Stomach (tissue), 9 donors: ENCODE data around the gene RANBP17. TPM values are rescaled to one million over a fixed set of nuclear protein-coding genes. Genes with fewer than 3 reads are reported as not detected.
A peak's percentile ranks its signal among the peaks of the same experiment; 100 is the strongest.
"Not testable (repeated sequence)": the region's sequence is repeated elsewhere in the genome, so short reads cannot be mapped to it uniquely, and the experiment has no call there.

Source experiments
- DNase-seq, 2 donors: peaks; one replicate each; pipeline versions ENCODE4 v3.0.0 to v3.0.0-alpha.2; 2013 to 2019
- H3K27ac ChIP-seq, 5 donors: fragments of 200-600 bp in 4 of 5; sonication (generic) in 4 of 5; one replicate each; pipeline ENCODE4 v1.5.1; 2013 to 2019; ENCODE audit warnings: mild to moderate bottlenecking in 1 of 5, moderate library complexity in 1 of 5
- H3K27me3 ChIP-seq, 3 donors: fragments of 200-600 bp; sonication (generic); one replicate each; pipeline ENCODE4 v1.5.1; 2017 to 2019; ENCODE audit warnings: mixed run types in 1 of 3
- H3K36me3 ChIP-seq, 4 donors: fragments of 200-600 bp; sonication (generic); 1 replicate in 3 of 4; 2 replicates in 1 of 4; pipeline ENCODE4 v1.5.1; 2016 to 2019
- H3K4me1 ChIP-seq, 4 donors: fragments of 200-600 bp; sonication (generic); one replicate each; pipeline ENCODE4 v1.5.1; 2016 to 2019
- H3K4me3 ChIP-seq, 4 donors: fragments of 200-600 bp; sonication (generic) in 3 of 4; one replicate each; pipeline ENCODE4 v1.5.1; 2016 to 2019; ENCODE audit warnings: mild to moderate bottlenecking in 1 of 4
- H3K9me3 ChIP-seq, 4 donors: fragments of 200-600 bp; sonication (generic); one replicate each; pipeline ENCODE4 v1.5.1; 2016 to 2019
- EP300 ChIP-seq: sonication (generic); formaldehyde crosslinking; IDR thresholded peaks from one replicate; pipeline ENCODE4 v1.6.1; 2017; ENCODE audit warnings: antibody characterized with exemption
- POLR2A ChIP-seq, 4 donors: fragments of 450-650 bp; IDR thresholded peaks; one replicate each; pipeline ENCODE4 v1.6.1; 2016; ENCODE audit warnings: antibody characterized with exemption in 4 of 4, control low read depth in 2 of 4, mild to moderate bottlenecking in 1 of 4, moderate library complexity in 1 of 4
- POLR2AphosphoS5 ChIP-seq, 3 donors: sonication (generic); formaldehyde crosslinking; IDR thresholded peaks; one replicate each; pipeline ENCODE4 v1.6.1; 2016; ENCODE audit warnings: antibody characterized with exemption in 3 of 3
- WGBS, 5 donors: extraction: QIAGEN DNeasy Blood & Tissue Kit in 3 of 5; methylation state at CpG; one replicate each; pipeline versions ENCODE4 v1.1.5 to v1.1.7; 2013 to 2018; 5-methylcytosine and 5-hydroxymethylcytosine counted together
- intact Hi-C: fragments of 100-400 bp; cut with DNase I; formaldehyde crosslinking; loops from one replicate; pipeline ENCODE4 v1.15.1; 2023; ENCODE audit warnings: low total_unique reads
- polyA plus RNA-seq, 3 donors: library from polyadenylated mRNA; stranded (reverse); fragments of 200-250 nt; gene quantifications; one replicate each; pipeline ENCODE4 v1.2.3, GENCODE V29; 2013
- total RNA-seq, 5 donors: library from RNA; depleted of rRNA; stranded (reverse); fragments of >200 nt; gene quantifications; one replicate each; pipeline versions ENCODE4 v1.1.0 to v1.2.3, GENCODE V29; 2014 to 2016
- TF ChIP-seq, protein P1 (sequence below), 7 experiments: fragments of 450-650 bp in 4 of 7; fragments of 200-600 bp in 3 of 7; sonication (generic) in 3 of 7; IDR thresholded peaks; one replicate each; pipeline ENCODE4 v1.5.1; 2016 to 2019; ENCODE audit warnings: antibody characterized with exemption in 7 of 7, control low read depth in 2 of 7, mild to moderate bottlenecking in 1 of 7
- donor health status: healthy with polysubstance abuse.
- donor health status: Bipolar disorder and iron deficiency.
- donor health status: healthy.

The RANBP17 gene
- total and polyA plus RNA-seq, 8 donors, result 1.4 to 75.6 (median 10.5) TPM

DNA sequence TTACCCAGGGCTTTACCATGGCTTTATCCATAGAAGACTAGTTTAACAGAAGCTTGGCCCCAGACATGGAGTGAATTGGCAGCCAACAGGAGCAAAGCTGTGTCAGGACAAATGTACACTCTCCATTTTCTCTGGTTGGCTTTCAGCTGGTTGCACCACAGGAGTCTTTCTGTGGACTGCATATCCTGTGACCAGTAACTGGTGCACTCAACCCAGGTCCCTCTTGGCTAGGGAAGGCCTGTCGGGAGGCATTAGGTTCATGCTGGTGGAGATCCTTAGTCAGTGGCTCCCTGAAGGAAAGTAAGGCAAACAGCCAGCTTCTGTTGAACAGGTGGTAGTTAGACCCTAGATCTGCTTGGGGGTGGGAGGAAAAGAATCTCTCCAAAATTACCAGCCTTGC lies 300.3 kb downstream of the RANBP17 start:
- Histone ChIP-seq H3K27me3 (no peaks in the 10 kb centered on the region), H3K4me1 (no peaks in the 10 kb centered on the region), H3K4me3 (no peak overlapping the region), H3K27ac (no peak overlapping the region), H3K36me3 (no peaks in the 10 kb centered on the region), H3K9me3 (no peaks in the 10 kb centered on the region)
- 83 to 100% (median 97%) methylated on average over 1 of the region's 1 CpG for WGBS, 5 donors
- no peak for TF ChIP-seq POLR2AphosphoS5 (IDR thresholded peaks at IDR 0.05)
- no peak for TF ChIP-seq POLR2A (IDR thresholded peaks at IDR 0.05)
- TF ChIP-seq, protein P1, sequence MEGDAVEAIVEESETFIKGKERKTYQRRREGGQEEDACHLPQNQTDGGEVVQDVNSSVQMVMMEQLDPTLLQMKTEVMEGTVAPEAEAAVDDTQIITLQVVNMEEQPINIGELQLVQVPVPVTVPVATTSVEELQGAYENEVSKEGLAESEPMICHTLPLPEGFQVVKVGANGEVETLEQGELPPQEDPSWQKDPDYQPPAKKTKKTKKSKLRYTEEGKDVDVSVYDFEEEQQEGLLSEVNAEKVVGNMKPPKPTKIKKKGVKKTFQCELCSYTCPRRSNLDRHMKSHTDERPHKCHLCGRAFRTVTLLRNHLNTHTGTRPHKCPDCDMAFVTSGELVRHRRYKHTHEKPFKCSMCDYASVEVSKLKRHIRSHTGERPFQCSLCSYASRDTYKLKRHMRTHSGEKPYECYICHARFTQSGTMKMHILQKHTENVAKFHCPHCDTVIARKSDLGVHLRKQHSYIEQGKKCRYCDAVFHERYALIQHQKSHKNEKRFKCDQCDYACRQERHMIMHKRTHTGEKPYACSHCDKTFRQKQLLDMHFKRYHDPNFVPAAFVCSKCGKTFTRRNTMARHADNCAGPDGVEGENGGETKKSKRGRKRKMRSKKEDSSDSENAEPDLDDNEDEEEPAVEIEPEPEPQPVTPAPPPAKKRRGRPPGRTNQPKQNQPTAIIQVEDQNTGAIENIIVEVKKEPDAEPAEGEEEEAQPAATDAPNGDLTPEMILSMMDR (IDR thresholded peaks at IDR 0.05), result no peak
- TF ChIP-seq EP300, result no peak
- intact Hi-C loops, result no loop called here
- no peak for DNase-seq

DNA sequence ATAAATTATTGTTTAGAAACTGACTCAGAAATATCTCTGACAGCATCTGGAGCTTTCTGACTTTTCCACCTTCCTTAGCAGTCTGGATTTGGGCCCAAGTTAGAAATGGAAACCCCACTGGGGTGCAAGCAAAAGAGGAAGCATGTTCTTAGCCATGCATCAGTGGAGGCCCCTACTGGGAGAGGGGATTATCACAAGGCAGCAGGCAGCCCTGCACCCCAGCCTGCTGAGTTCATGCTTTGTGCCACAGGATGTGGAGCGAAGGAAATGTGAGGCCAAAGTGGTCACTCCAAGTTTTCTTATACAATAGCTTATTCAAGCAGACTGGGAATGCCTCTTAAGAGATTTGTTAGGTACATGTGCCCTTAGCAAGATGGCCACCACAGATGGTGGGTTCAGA lies 300.8 kb downstream of the RANBP17 start:
- H3K27ac ChIP-seq, result no peak overlapping the region
- H3K9me3 ChIP-seq, result no peaks in the 10 kb centered on the region
- TF ChIP-seq POLR2A (IDR thresholded peaks at IDR 0.05) (no peak), EP300 (no peak), POLR2AphosphoS5 (IDR thresholded peaks at IDR 0.05) (no peak)
- TF ChIP-seq, protein P1 (IDR thresholded peaks at IDR 0.05), result no peak
- 75 to 96% (median 87%) methylated on average over 1 of the region's 1 CpG for WGBS, 5 donors
- no peaks in the 10 kb centered on the region for H3K27me3 ChIP-seq
- no peak overlapping the region for H3K4me3 ChIP-seq
- peak in 1 of 2 donors; percentile 23 for DNase-seq
- H3K4me1 ChIP-seq, result no peaks in the 10 kb centered on the region
- H3K36me3 ChIP-seq, result no peaks in the 10 kb centered on the region
- intact Hi-C loops, result no loop called here

DNA sequence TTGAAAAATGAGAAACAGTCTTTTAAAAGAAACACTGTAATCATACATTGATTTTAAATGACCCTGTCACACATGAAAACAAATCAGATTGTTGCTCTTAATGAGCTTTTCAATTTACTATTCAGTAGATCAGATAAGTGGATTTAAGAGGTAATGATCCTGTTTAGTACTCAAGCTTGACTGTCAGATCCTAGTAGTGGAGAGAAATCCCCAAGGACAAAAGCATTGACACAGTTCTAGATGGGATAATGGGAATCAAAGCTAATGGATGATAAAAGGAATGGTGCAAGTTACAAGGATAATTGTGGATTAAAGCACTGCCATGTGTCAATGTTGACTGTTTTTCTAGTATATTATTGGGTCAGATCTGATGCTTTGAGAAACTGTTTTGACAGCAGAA lies 304.9 kb downstream of the RANBP17 start:
- intact Hi-C loops, result no loop called here
- H3K27me3 ChIP-seq, result no peaks in the 10 kb centered on the region
- H3K36me3 ChIP-seq, result no peaks in the 10 kb centered on the region
- no peak overlapping the region for H3K27ac ChIP-seq
- no peak for DNase-seq
- no peak for TF ChIP-seq EP300
- TF ChIP-seq, protein P1 (IDR thresholded peaks at IDR 0.05), result no peak
- no peak for TF ChIP-seq POLR2AphosphoS5 (IDR thresholded peaks at IDR 0.05)
- no peak for TF ChIP-seq POLR2A (IDR thresholded peaks at IDR 0.05)
- H3K4me1 ChIP-seq, result no peaks in the 10 kb centered on the region
- no peaks in the 10 kb centered on the region for H3K9me3 ChIP-seq
- no peak overlapping the region for H3K4me3 ChIP-seq

DNA sequence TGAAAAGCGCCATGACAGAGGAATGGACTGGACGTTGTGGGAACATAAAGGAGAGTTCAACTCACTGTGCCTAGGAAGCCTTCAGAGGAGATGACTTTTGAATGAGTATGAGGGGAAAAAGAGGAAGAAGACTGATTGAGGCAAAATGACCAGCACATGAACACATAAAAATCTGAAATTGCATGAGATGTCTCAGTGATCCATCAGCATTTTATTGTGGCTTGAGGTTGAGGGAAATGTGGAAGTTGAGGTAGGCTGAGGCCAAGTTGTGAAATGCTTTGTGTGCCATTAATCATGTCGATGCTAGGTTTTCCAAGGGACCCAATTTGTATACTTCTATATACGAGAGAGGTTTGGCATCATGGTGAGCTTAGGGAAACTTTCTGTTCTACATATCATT lies 306.4 kb downstream of the RANBP17 start:
- 72 to 90% (median 85%) methylated on average over 4 of the region's 4 CpGs for WGBS, 5 donors

DNA sequence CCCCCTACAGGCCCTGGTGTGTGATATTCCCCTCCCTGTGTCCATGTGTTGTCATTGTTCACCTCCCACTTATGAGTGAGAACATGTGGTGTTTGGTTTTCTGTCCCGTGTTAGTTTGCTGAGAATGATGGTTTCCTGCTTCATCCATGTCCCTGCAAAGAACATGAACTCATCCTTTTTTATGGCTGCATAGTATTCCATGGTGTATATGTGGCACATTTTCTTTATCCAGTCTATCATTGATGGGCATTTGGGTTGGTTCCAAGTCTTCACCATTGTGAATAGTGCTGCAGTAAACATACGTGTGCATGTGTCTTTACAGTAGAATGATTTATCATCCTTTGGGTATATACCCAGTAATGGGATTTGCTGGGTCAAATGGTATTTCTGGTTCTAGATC lies 313.1 kb downstream of the RANBP17 start:
- DNase-seq, H3K4me3 ChIP-seq, H3K36me3 ChIP-seq, H3K4me1 ChIP-seq, H3K9me3 ChIP-seq, intact Hi-C loops, H3K27ac ChIP-seq, H3K27me3 ChIP-seq: not testable (repeated sequence)
- 90 to 97% (median 95%) methylated on average over 2 of the region's 2 CpGs for WGBS, 5 donors

More for the DNA sequence above, 306.4 kb downstream of the RANBP17 start:
- Histone ChIP-seq H3K4me1 (no peaks in the 10 kb centered on the region), H3K4me3 (no peak overlapping the region), H3K36me3 (no peaks in the 10 kb centered on the region), H3K27me3 (no peaks in the 10 kb centered on the region), H3K9me3 (no peaks in the 10 kb centered on the region), H3K27ac (no peak overlapping the region)
- TF ChIP-seq POLR2AphosphoS5 (IDR thresholded peaks at IDR 0.05), result no peak
- no peak for TF ChIP-seq POLR2A (IDR thresholded peaks at IDR 0.05)
- TF ChIP-seq, protein P1 (IDR thresholded peaks at IDR 0.05), result no peak
- no peak for TF ChIP-seq EP300
- intact Hi-C loops, result no loop called here
- DNase-seq, result no peak
